ENCODE data around the gene CEP128.

CEP128 gene

GRCh38 chr14:80523518-80524117 is 417.9 kb downstream of the CEP128 start:
- Histone ChIP-seq H3K4me1 (ENCODE audit: control insufficient read depth, insufficient read depth, low read length) (no peaks in the 10 kb centered on the region), H3K9me3 (ENCODE audit: control insufficient read depth, insufficient read depth, low read depth, low read length) (no peaks in the 10 kb centered on the region), H3K27ac (ENCODE audit: extremely low read depth, low read depth, low read length) (no peak overlapping the region), H3K4me3 (ENCODE audit: low read depth, low read length) (no peak overlapping the region), H3K36me3 (ENCODE audit: control insufficient read depth in 2 of 2, insufficient read depth in 1 of 2, low read length in 2 of 2) (peaks cover 0 to 16% of the 10 kb centered on the region in 2 experiments)
- TF ChIP-seq WT1 (tag by site-specific recombination; IDR thresholded peaks at IDR 0.05) (no peak), PRDM1 (tag by site-specific recombination; IDR thresholded peaks at IDR 0.05) (no peak), KLF10 (tag by site-specific recombination; IDR thresholded peaks at IDR 0.05) (no peak), ZNF202 (tag by site-specific recombination; IDR thresholded peaks at IDR 0.05; ENCODE audit: borderline replicate concordance) (no peak), ZNF623 (tag by site-specific recombination; IDR thresholded peaks at IDR 0.05) (no peak), ZNF777 (tag by site-specific recombination; IDR thresholded peaks at IDR 0.05; ENCODE audit: borderline replicate concordance) (no peak), ZBTB17 (tag by site-specific recombination; IDR thresholded peaks at IDR 0.05) (no peak), ZSCAN23 (tag by site-specific recombination; IDR thresholded peaks at IDR 0.05) (no peak), ZSCAN4 (tag by site-specific recombination; IDR thresholded peaks at IDR 0.05) (no peak), ZNF146 (tag by site-specific recombination; IDR thresholded peaks at IDR 0.05) (no peak), AEBP2 (tag by site-specific recombination; IDR thresholded peaks at IDR 0.05; ENCODE audit: borderline replicate concordance) (no peak), ZNF138 (tag by site-specific recombination; IDR thresholded peaks at IDR 0.05; ENCODE audit: borderline replicate concordance) (no peak), SCRT2 (tag by site-specific recombination; IDR thresholded peaks at IDR 0.05) (no peak), KLF7 (tag by site-specific recombination; IDR thresholded peaks at IDR 0.05; ENCODE audit: borderline replicate concordance) (no peak)
- POLR2A ChIA-PET: no interaction called here
- CTCF ChIA-PET: interaction anchor here (0.7 kb wide), 2 partner anchors 42 to 171 kb away, joined by 3 to 4 read pairs; no protein-coding TSS in a partner anchor

- peaks cover 0 to 16% of the 10 kb centered on the region in 2 experiments for H3K36me3 ChIP-seq (ENCODE audit: control insufficient read depth in 2 of 2, insufficient read depth in 1 of 2, low read length in 2 of 2)
- CTCF ChIA-PET: interaction anchor here (0.7 kb wide), 2 partner anchors 43 to 170 kb away, joined by 3 to 4 read pairs; no protein-coding TSS in a partner anchor
- no peaks in the 10 kb centered on the region for H3K4me1 ChIP-seq (ENCODE audit: control insufficient read depth, insufficient read depth, low read length)
- POLR2A ChIA-PET: no interaction called here
- H3K9me3 ChIP-seq (ENCODE audit: control insufficient read depth, insufficient read depth, low read depth, low read length): no peaks in the 10 kb centered on the region
- no peak overlapping the region for H3K4me3 ChIP-seq (ENCODE audit: low read depth, low read length)
- H3K27ac ChIP-seq (ENCODE audit: extremely low read depth, low read depth, low read length): no peak overlapping the region
- no peak for TF ChIP-seq ZNF776 (tag by site-specific recombination; IDR thresholded peaks at IDR 0.05; ENCODE audit: borderline replicate concordance)
- TF ChIP-seq PRDM2 (tag by site-specific recombination; IDR thresholded peaks at IDR 0.05; ENCODE audit: borderline replicate concordance): no peak
- TF ChIP-seq ZNF184 (tag by site-specific recombination; IDR thresholded peaks at IDR 0.05): no peak
- no peak for TF ChIP-seq IKZF3 (tag by site-specific recombination; IDR thresholded peaks at IDR 0.05)
- no peak for TF ChIP-seq ZSCAN5A (tag by site-specific recombination; IDR thresholded peaks at IDR 0.05)
- TF ChIP-seq ZNF621 (tag by site-specific recombination; IDR thresholded peaks at IDR 0.05): no peak
- no peak for TF ChIP-seq ZBTB17 (tag by site-specific recombination; IDR thresholded peaks at IDR 0.05)
- TF ChIP-seq ZNF280C (tag by site-specific recombination; IDR thresholded peaks at IDR 0.05): no peak
- no peak for TF ChIP-seq ZNF76 (tag by site-specific recombination; IDR thresholded peaks at IDR 0.05; ENCODE audit: borderline replicate concordance, low read depth)
- no peak for TF ChIP-seq KLF8 (tag by site-specific recombination; IDR thresholded peaks at IDR 0.05)
These were observed 418.6 kb downstream of the CEP128 start for GRCh38 chr14:80522936-80523335.

All from HEK293 (cell line).